RWPE2 (cell line): ENCODE results near the gene IMPDH1.

Experiments
- ATAC-seq: fragments of 200-7000 bp; cut with Tn5 transposase; 3 replicates; pipeline ENCODE4 v1.9.1; 2021; ENCODE audit warnings: low read depth
- DNase-seq: peaks from one replicate; pipeline ENCODE4 v3.0.0-alpha.2; 2020; ENCODE audit warnings: low spot score
- H3K27ac ChIP-seq: fragments of 450-650 bp; 2 replicates; pipeline ENCODE4 v1.5.1; 2017; ENCODE audit warnings: mild to moderate bottlenecking; ENCODE audit not compliant: poor library complexity, severe bottlenecking
- H3K27me3 ChIP-seq: fragments of 250-450 bp; sonication (Bioruptor Pico); 2 replicates; pipeline ENCODE4 v1.5.1; 2021; ENCODE audit warnings: mild to moderate bottlenecking, moderate library complexity; ENCODE audit not compliant: insufficient read depth, poor library complexity, severe bottlenecking
- H3K36me3 ChIP-seq: fragments of 250-450 bp; sonication (Bioruptor Pico); 2 replicates; pipeline ENCODE4 v1.5.1; 2020; ENCODE audit warnings: low read depth, mild to moderate bottlenecking, moderate library complexity
- H3K4me1 ChIP-seq: fragments of 250-450 bp; sonication (Bioruptor Pico); 2 replicates; pipeline ENCODE4 v1.5.1; 2021; ENCODE audit warnings: mild to moderate bottlenecking, moderate library complexity; ENCODE audit not compliant: insufficient read depth, poor library complexity, severe bottlenecking
- H3K4me3 ChIP-seq: fragments of 250-450 bp; sonication (Bioruptor Pico); 2 replicates; pipeline ENCODE4 v1.5.1; 2021; ENCODE audit warnings: mild to moderate bottlenecking, moderate library complexity; ENCODE audit not compliant: severe bottlenecking
- H3K9me3 ChIP-seq: fragments of 250-450 bp; sonication (Bioruptor Pico); 2 replicates; pipeline ENCODE4 v1.5.1; 2021; ENCODE audit warnings: mild to moderate bottlenecking, moderate library complexity; ENCODE audit not compliant: severe bottlenecking
- CTCF ChIP-seq: fragments of 450-650 bp; IDR thresholded peaks from one replicate; pipeline ENCODE4 v1.5.1; 2017; ENCODE audit warnings: mild to moderate bottlenecking, moderate library complexity; ENCODE audit not compliant: poor library complexity, severe bottlenecking

Gene IMPDH1

GRCh38 chr7:128406314-128407232 is 3.2 kb downstream of the IMPDH1 start:
- DNase-seq: no peak
- no peak for TF ChIP-seq CTCF
- no peak overlapping the region for H3K4me3 ChIP-seq
- H3K27ac ChIP-seq: no peak overlapping the region
- no peaks in the 10 kb centered on the region for H3K27me3 ChIP-seq
- H3K4me1 ChIP-seq: peaks cover 9% of the 10 kb centered on the region
- peaks cover 24% of the 10 kb centered on the region for H3K36me3 ChIP-seq
- ATAC-seq: no peak
- no peaks in the 10 kb centered on the region for H3K9me3 ChIP-seq

- Histone ChIP-seq H3K4me1 (peaks cover 9% of the 10 kb centered on the region), H3K9me3 (no peaks in the 10 kb centered on the region), H3K27me3 (no peaks in the 10 kb centered on the region), H3K4me3 (peak overlapping the region; percentile 96), H3K27ac (peak overlapping the region; percentile 54), H3K36me3 (peaks cover 33% of the 10 kb centered on the region)
- DNase-seq (peak; percentile 69), ATAC-seq (no peak)
- no peak for TF ChIP-seq CTCF
These were observed 4.1 kb downstream of the IMPDH1 start for GRCh38 chr7:128405471-128406313.

GRCh38 chr7:128404886-128405470 is 4.8 kb downstream of the IMPDH1 start:
- TF ChIP-seq CTCF: peak; percentile 21
- no peak for DNase-seq
- peak overlapping the region; percentile 54 for H3K27ac ChIP-seq
- H3K36me3 ChIP-seq: peaks cover 34% of the 10 kb centered on the region
- peaks cover 9% of the 10 kb centered on the region for H3K4me1 ChIP-seq
- no peaks in the 10 kb centered on the region for H3K9me3 ChIP-seq
- H3K27me3 ChIP-seq: no peaks in the 10 kb centered on the region
- peak overlapping the region; percentile 96 for H3K4me3 ChIP-seq
- ATAC-seq: peak; percentile 22; the same call in 1 of the 3 replicates

GRCh38 chr7:128404143-128404681 is 5.6 kb downstream of the IMPDH1 start:
- TF ChIP-seq CTCF: no peak

More at GRCh38 chr7:128404143-128404681, 5.6 kb downstream of the IMPDH1 start:
- H3K4me3 ChIP-seq: peak overlapping the region; percentile 96
- H3K4me1 ChIP-seq: peaks cover 9% of the 10 kb centered on the region
- peak; percentile 21 for ATAC-seq
- H3K27me3 ChIP-seq: no peaks in the 10 kb centered on the region
- no peaks in the 10 kb centered on the region for H3K9me3 ChIP-seq
- peak overlapping the region; percentile 54 for H3K27ac ChIP-seq
- peaks cover 34% of the 10 kb centered on the region for H3K36me3 ChIP-seq
- no peak for DNase-seq
